A549 (cell line): ENCODE results near the gene TACR1. TPM values are rescaled to one million over a fixed set of nuclear protein-coding genes. Genes with fewer than 3 reads are reported as not detected.

Experiments used
- ATAC-seq, 2 experiments: fragments of 200-7000 bp in 1 of 2; fragments of >200 bp in 1 of 2; cut with Nextera tagmentation in 1 of 2; cut with Tn5 transposase in 1 of 2; 3 replicates each; pipeline versions ENCODE4 v1.8.0 to v1.9.1; 2018 to 2020; ENCODE audit warnings: mild to moderate bottlenecking in 1 of 2, moderate library complexity in 1 of 2
- CTCF ChIA-PET: fragments of 300-600 bp; sonication (Branson Sonifier 250); formaldehyde crosslinking; extraction: SDS; loops from one replicate; lab custom pipeline; 2021; ENCODE audit warnings: antibody characterized with exemption, inconsistent platforms; lab: Yijun Ruan, JAX
- POLR2A ChIA-PET: fragments of 350-600 bp; formaldehyde crosslinking; extraction: SDS; loops from one replicate; lab custom pipeline; 2021; ENCODE audit warnings: antibody characterized with exemption, inconsistent platforms; lab: Yijun Ruan, JAX
- DNase-seq, 2 experiments: peaks; one replicate each; pipeline versions ENCODE4 v3.0.0 to v3.0.0-alpha.2; 2011 to 2016; ENCODE audit warnings: low read depth in 1 of 2, low spot score in 1 of 2
- FAIRE-seq: peaks from 2 replicates; lab custom pipeline; 2011; peaks lifted over from hg19 to GRCh38; lab: Jason Lieb, UNC
- H3K27ac ChIP-seq, 2 experiments: fragments of >200 bp; sonication (Bioruptor Twin); formaldehyde crosslinking; 3 replicates each; pipeline ENCODE4 v1.5.1; 2016 to 2017
- H3K4me1 ChIP-seq: fragments of >200 bp; sonication (Bioruptor Twin); formaldehyde crosslinking; 3 replicates; pipeline ENCODE4 v1.6.1; 2016
- H3K4me2 ChIP-seq: fragments of >200 bp; sonication (Bioruptor Twin); formaldehyde crosslinking; 3 replicates; pipeline ENCODE4 v1.6.1; 2016
- H3K4me3 ChIP-seq: fragments of >200 bp; sonication (Bioruptor Twin); formaldehyde crosslinking; 3 replicates; pipeline ENCODE4 v1.5.1; 2016
- H3K9me3 ChIP-seq: fragments of >200 bp; sonication (Bioruptor Twin); formaldehyde crosslinking; 3 replicates; pipeline ENCODE4 v1.6.1; 2016
- CBX2 ChIP-seq: fragments of 200-600 bp; sonication (generic); IDR thresholded peaks from 2 replicates; pipeline ENCODE4 v1.6.1; 2016; ENCODE audit warnings: low read depth, mild to moderate bottlenecking, borderline replicate concordance
- CHD2 ChIP-seq: fragments of 150-350 bp; IDR thresholded peaks from 2 replicates; pipeline ENCODE4 v1.6.1; 2014; ENCODE audit warnings: low read length; ENCODE audit not compliant: partially characterized antibody
- CHD4 ChIP-seq: fragments of 200-600 bp; sonication (generic); IDR thresholded peaks from 2 replicates; pipeline ENCODE4 v1.6.1; 2016; ENCODE audit warnings: antibody characterized with exemption, mild to moderate bottlenecking, borderline replicate concordance
- EHF ChIP-seq: fragments of 250-450 bp; sonication (Bioruptor Pico); IDR thresholded peaks from 2 replicates; pipeline ENCODE4 v1.5.0; 2020; ENCODE audit warnings: mild to moderate bottlenecking
- EP300 ChIP-seq, 2 experiments: fragments of >200 bp; sonication (Bioruptor Twin); formaldehyde crosslinking; IDR thresholded peaks; 2 replicates in 1 of 2; 3 replicates in 1 of 2; pipeline ENCODE4 v1.6.1; 2016 to 2017
- FOXS1 ChIP-seq: fragments of 250-450 bp; sonication (Bioruptor Pico); IDR thresholded peaks from 2 replicates; pipeline ENCODE4 v1.5.0; 2020; ENCODE audit warnings: mild to moderate bottlenecking, moderate library complexity
- HEYL ChIP-seq: fragments of 250-450 bp; sonication (Bioruptor Pico); IDR thresholded peaks from 2 replicates; pipeline ENCODE4 v1.8.0; 2021; ENCODE audit warnings: mild to moderate bottlenecking, moderate library complexity
- HMGXB4 ChIP-seq: fragments of 250-450 bp; sonication (Bioruptor Pico); IDR thresholded peaks from 2 replicates; pipeline ENCODE4 v1.5.0; 2021; ENCODE audit warnings: mild to moderate bottlenecking, moderate library complexity, borderline replicate concordance
- HOXB13 ChIP-seq: fragments of 250-450 bp; sonication (Bioruptor Pico); IDR thresholded peaks from 2 replicates; pipeline ENCODE4 v1.5.0; 2020; ENCODE audit warnings: low read depth, mild to moderate bottlenecking, moderate library complexity
- JUN ChIP-seq, 2 experiments: fragments of >200 bp; sonication (Bioruptor Twin); formaldehyde crosslinking; IDR thresholded peaks; 2 replicates in 1 of 2; 3 replicates in 1 of 2; pipeline ENCODE4 v1.6.1; 2016 to 2017
- KDM1A ChIP-seq: fragments of 200-600 bp; sonication (generic); IDR thresholded peaks from 2 replicates; pipeline ENCODE4 v1.6.1; 2016; ENCODE audit warnings: low read depth, mild to moderate bottlenecking
- KDM5A ChIP-seq: fragments of 200-600 bp; sonication (generic); IDR thresholded peaks from 2 replicates; pipeline ENCODE4 v1.6.1; 2016; ENCODE audit warnings: antibody characterized with exemption, mild to moderate bottlenecking
- MAX ChIP-seq: IDR thresholded peaks from 2 replicates; pipeline ENCODE4 v1.6.1; 2012
- MAZ ChIP-seq: fragments of 150-350 bp; IDR thresholded peaks from 2 replicates; pipeline ENCODE4 v1.6.1; 2014; ENCODE audit warnings: antibody characterized with exemption, low read depth, low read length, borderline replicate concordance
- NFE2L2 ChIP-seq: fragments of 150-350 bp; conservative IDR thresholded peaks from 2 replicates; pipeline ENCODE4 v1.6.1; 2014; ENCODE audit warnings: low read length
- RAD21 ChIP-seq, 2 experiments: fragments of >200 bp in 1 of 2; sonication (Bioruptor Twin) in 1 of 2; formaldehyde crosslinking in 1 of 2; IDR thresholded peaks in 1 of 2; conservative IDR thresholded peaks in 1 of 2; 2 replicates in 1 of 2; 3 replicates in 1 of 2; pipeline ENCODE4 v1.6.1; 2012 to 2018; ENCODE audit warnings: inconsistent platforms in 1 of 2
- REST ChIP-seq: fragments of 200-600 bp; sonication (generic); IDR thresholded peaks from 2 replicates; pipeline ENCODE4 v1.6.1; 2016; ENCODE audit warnings: antibody characterized with exemption, mild to moderate bottlenecking, moderate library complexity
- RFX5 ChIP-seq: fragments of 450-650 bp; IDR thresholded peaks from 2 replicates; pipeline ENCODE4 v1.7.1; 2014; ENCODE audit warnings: antibody characterized with exemption, mild to moderate bottlenecking, moderate library complexity
- USF2 ChIP-seq: fragments of 450-650 bp; IDR thresholded peaks from 2 replicates; pipeline ENCODE4 v1.6.1; 2014; ENCODE audit warnings: antibody characterized with exemption
- WGBS: methylation state at CpG from one replicate; pipeline ENCODE4 v1.1.6; 2017; ENCODE audit errors: missing lambda C conversion rate; 5-methylcytosine and 5-hydroxymethylcytosine counted together
- polyA plus RNA-seq, 4 experiments: library from polyadenylated mRNA; depleted of rRNA in 3 of 4; stranded (reverse); fragments of >200 nt; fragmentation: RNase III in 1 of 4; extraction: RNeasy Plus Mini Kit Qiagen cat#74134 plus additional on column Dnase treatment in 1 of 4; gene quantifications; 2 replicates in 3 of 4; 3 replicates in 1 of 4; pipeline ENCODE4 v1.2.3, GENCODE V29; 2011 to 2017

The TACR1 gene
- polyA plus RNA-seq, 2 of the 4 experiments (the other 2 are of a cell fraction), result 0.27 to 0.92 TPM

GRCh38 chr2:75208738-75209137, 9.4 kb upstream of the TACR1 start:
- ChIA-PET CTCF (interaction anchor here (0.7 kb wide), 1 partner anchor 401 kb away, joined by 3 read pairs; no protein-coding TSS in a partner anchor), POLR2A (no interaction called here)
- Histone ChIP-seq H3K4me2 (no peak overlapping the region), H3K4me1 (no peaks in the 10 kb centered on the region), H3K9me3 (no peaks in the 10 kb centered on the region), H3K4me3 (no peak overlapping the region), H3K27ac (no peak overlapping the region)
- ATAC-seq (no peak), DNase-seq (no peak), FAIRE-seq (no peak)
- no peak for TF ChIP-seq CHD2
- WGBS, result 82% methylated on average over 6 of the region's 6 CpGs

- no peak overlapping the region for H3K27ac ChIP-seq
- ChIA-PET CTCF (no interaction called here), POLR2A (no interaction called here)
- ATAC-seq, result no peak
- no peak overlapping the region for H3K4me2 ChIP-seq
- TF ChIP-seq FOXS1 (CRISPR knock-in tag) (no peak), RAD21 (conservative IDR thresholded peaks at IDR 0.05 in 1 of 2, IDR thresholded peaks at IDR 0.05 in 1 of 2) (no peak), USF2 (no peak), MAZ (no peak), HOXB13 (CRISPR knock-in tag) (no peak), KDM5A (no peak), JUN (IDR thresholded peaks at IDR 0.05) (no peak), MAX (no peak), EP300 (IDR thresholded peaks at IDR 0.05) (no peak), NFE2L2 (no peak), RFX5 (no peak), HMGXB4 (CRISPR knock-in tag) (no peak), CHD4 (no peak), HEYL (CRISPR knock-in tag) (no peak), REST (no peak), EHF (CRISPR knock-in tag) (no peak), KDM1A (no peak), CBX2 (no peak)
- H3K9me3 ChIP-seq, result no peaks in the 10 kb centered on the region
- 64% methylated on average over 3 of the region's 3 CpGs for WGBS
- H3K4me1 ChIP-seq, result peaks cover 6% of the 10 kb centered on the region
- no peak overlapping the region for H3K4me3 ChIP-seq
- no peak for DNase-seq
- no peak for FAIRE-seq
Measured at GRCh38 chr2:75204833-75205232, 5.5 kb upstream of the TACR1 start.
